Neuronal stem cell (in vitro differentiated cells): ENCODE results near the gene SLC35G3.
"Not testable (repeated sequence)": the region's sequence is repeated elsewhere in the genome, so short reads cannot be mapped to it uniquely, and the experiment has no call there.

Experiments used
- DNase-seq: peaks from one replicate; pipeline ENCODE4 v3.0.0-alpha.2; 2013; ENCODE audit warnings: low spot score
- H2AFZ ChIP-seq: one replicate; pipeline ENCODE4 v1.6.1; 2013; ENCODE audit warnings: mild to moderate bottlenecking, low read length, inconsistent platforms
- H2AK5ac ChIP-seq: 2 replicates; pipeline ENCODE4 v1.6.1; 2013; ENCODE audit warnings: low read depth, mild to moderate bottlenecking, inconsistent platforms, low read length, moderate library complexity, mixed read lengths
- H2BK120ac ChIP-seq: 2 replicates; pipeline ENCODE4 v1.6.1; 2013; ENCODE audit warnings: low read depth, mild to moderate bottlenecking, inconsistent platforms, low read length, moderate library complexity, mixed read lengths
- H2BK12ac ChIP-seq: one replicate; pipeline ENCODE4 v1.6.1; 2013; ENCODE audit warnings: low read length, inconsistent platforms
- H2BK15ac ChIP-seq: 2 replicates; pipeline ENCODE4 v1.6.1; 2013; ENCODE audit warnings: mild to moderate bottlenecking, low read length, inconsistent platforms, mixed read lengths
- H2BK5ac ChIP-seq: one replicate; pipeline ENCODE4 v1.6.1; 2013; ENCODE audit warnings: inconsistent platforms, mild to moderate bottlenecking, low read length, moderate library complexity
- H3K14ac ChIP-seq: one replicate; pipeline ENCODE4 v1.6.1; 2013; ENCODE audit warnings: low read length, inconsistent platforms
- H3K18ac ChIP-seq: 2 replicates; pipeline ENCODE4 v1.6.1; 2013; ENCODE audit warnings: low read length, inconsistent platforms
- H3K23ac ChIP-seq: 2 replicates; pipeline ENCODE4 v1.6.1; 2013; ENCODE audit warnings: low read depth, mild to moderate bottlenecking, mixed read lengths, low read length, inconsistent platforms; ENCODE audit not compliant: poor library complexity
- H3K27ac ChIP-seq: replicated peaks from 3 replicates; pipeline ENCODE4 v1.5.1; 2013; ENCODE audit warnings: low read length, inconsistent platforms
- H3K27me3 ChIP-seq, 3 experiments: 2 replicates each; pipeline ENCODE4 v1.6.1; 2013; ENCODE audit warnings: low read length in 3 of 3, mild to moderate bottlenecking in 2 of 3, inconsistent platforms in 1 of 3, low read depth in 1 of 3, mixed read lengths in 1 of 3, moderate library complexity in 1 of 3; ENCODE audit not compliant: control insufficient read depth in 3 of 3, insufficient read depth in 3 of 3
- H3K36me3 ChIP-seq, 2 donors: replicated peaks in 1 of 2; 2 replicates each; pipeline ENCODE4 v1.6.1; 2013; ENCODE audit warnings: low read length in 2 of 2; ENCODE audit not compliant: control insufficient read depth in 2 of 2, insufficient read depth in 2 of 2
- H3K4ac ChIP-seq: 2 replicates; pipeline ENCODE4 v1.6.1; 2013; ENCODE audit warnings: inconsistent platforms, mild to moderate bottlenecking, low read length, moderate library complexity
- H3K4me1 ChIP-seq, 2 donors: 1 replicate in 1 of 2; 2 replicates in 1 of 2; pipeline ENCODE4 v1.6.1; 2013; ENCODE audit warnings: low read length in 2 of 2, low read depth in 1 of 2; ENCODE audit not compliant: control insufficient read depth in 2 of 2, insufficient read depth in 1 of 2
- H3K4me2 ChIP-seq: one replicate; pipeline ENCODE4 v1.6.1; 2013; ENCODE audit warnings: mild to moderate bottlenecking, low read length, inconsistent platforms; ENCODE audit not compliant: insufficient read depth, poor library complexity, severe bottlenecking
- H3K4me3 ChIP-seq, 2 donors: 2 replicates each; pipeline ENCODE4 v1.5.1; 2013; ENCODE audit warnings: low read length in 2 of 2, mild to moderate bottlenecking in 2 of 2, inconsistent platforms in 1 of 2, moderate library complexity in 1 of 2
- H3K79me1 ChIP-seq: one replicate; pipeline ENCODE4 v1.6.1; 2013; ENCODE audit warnings: low read depth, mild to moderate bottlenecking, inconsistent platforms, low read length, moderate library complexity
- H3K9ac ChIP-seq: one replicate; pipeline ENCODE4 v1.6.1; 2013; ENCODE audit warnings: mild to moderate bottlenecking, low read depth, low read length, inconsistent platforms; ENCODE audit not compliant: poor library complexity
- H3K9me3 ChIP-seq, 2 donors: replicated peaks in 1 of 2; 2 replicates each; pipeline versions ENCODE3 to v1.6.1; 2013; ENCODE audit warnings: low read length in 2 of 2, mild to moderate bottlenecking in 2 of 2, inconsistent platforms in 1 of 2, low read depth in 1 of 2, mixed read lengths in 1 of 2, moderate library complexity in 1 of 2; ENCODE audit not compliant: control insufficient read depth in 2 of 2, insufficient read depth in 1 of 2
- H4K8ac ChIP-seq: one replicate; pipeline ENCODE4 v1.6.1; 2013; ENCODE audit warnings: low read depth, mild to moderate bottlenecking, inconsistent platforms, low read length, moderate library complexity
- H4K91ac ChIP-seq: one replicate; pipeline ENCODE4 v1.6.1; 2013; ENCODE audit warnings: low read length, low read depth, mild to moderate bottlenecking, inconsistent platforms; ENCODE audit not compliant: poor library complexity
- WGBS, 2 donors: extraction: QIAGEN DNeasy Blood & Tissue Kit; methylation state at CpG; one replicate each; pipeline ENCODE4 v1.1.7; 2013; ENCODE audit warnings: missing lambda C conversion rate in 2 of 2, mixed read lengths in 1 of 2; ENCODE audit not compliant: insufficient read length in 2 of 2, insufficient replicate concordance in 1 of 2; ENCODE audit errors: extremely low coverage in 2 of 2; 5-methylcytosine and 5-hydroxymethylcytosine counted together

Gene SLC35G3

DNA sequence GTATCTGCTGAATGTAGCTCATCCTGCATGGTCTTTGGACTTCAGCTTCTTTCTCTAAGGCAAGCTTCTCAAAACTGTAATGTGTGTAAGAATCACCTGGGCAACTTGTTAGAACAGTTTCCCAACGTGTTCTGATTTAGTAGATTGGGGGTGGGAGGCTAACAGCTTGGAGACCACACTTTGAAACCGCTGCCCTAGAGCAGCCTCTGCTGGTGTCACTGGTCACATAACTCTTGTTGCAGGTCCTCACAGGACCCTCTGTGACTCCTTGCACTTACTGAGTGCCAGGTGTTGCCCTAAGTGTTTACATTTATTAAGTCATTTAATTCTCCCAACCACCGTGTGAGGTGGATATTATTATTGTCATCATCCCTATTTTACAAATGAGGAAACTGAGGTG lies 9.9 kb downstream of the SLC35G3 start:
- Histone ChIP-seq H3K79me1 (no peaks in the 10 kb centered on the region), H3K23ac (no peak overlapping the region), H3K9ac (no peak overlapping the region), H3K18ac (no peak overlapping the region), H2BK12ac (no peak overlapping the region), H4K91ac (no peak overlapping the region), H3K27me3 (peaks cover 0 to 5% (median 0%) of the 10 kb centered on the region in 3 experiments), H2BK15ac (no peak overlapping the region), H3K4me1 (peaks cover 0 to 3% of the 10 kb centered on the region in 2 donors), H3K27ac (no peak overlapping the region), H3K9me3 (no peaks in the 10 kb centered on the region), H2BK120ac (no peak overlapping the region), H2BK5ac (no peak overlapping the region), H3K4me3 (no peak overlapping the region), H3K36me3 (no peaks in the 10 kb centered on the region), H4K8ac (no peak overlapping the region), H3K14ac (no peak overlapping the region), H2AFZ (no peak overlapping the region), H3K4ac (no peak overlapping the region), H2AK5ac (no peak overlapping the region), H3K4me2 (no peak overlapping the region)
- no CpG with 5 or more reads among the region's 3 CpGs for WGBS, 2 donors
- no peak for DNase-seq

DNA sequence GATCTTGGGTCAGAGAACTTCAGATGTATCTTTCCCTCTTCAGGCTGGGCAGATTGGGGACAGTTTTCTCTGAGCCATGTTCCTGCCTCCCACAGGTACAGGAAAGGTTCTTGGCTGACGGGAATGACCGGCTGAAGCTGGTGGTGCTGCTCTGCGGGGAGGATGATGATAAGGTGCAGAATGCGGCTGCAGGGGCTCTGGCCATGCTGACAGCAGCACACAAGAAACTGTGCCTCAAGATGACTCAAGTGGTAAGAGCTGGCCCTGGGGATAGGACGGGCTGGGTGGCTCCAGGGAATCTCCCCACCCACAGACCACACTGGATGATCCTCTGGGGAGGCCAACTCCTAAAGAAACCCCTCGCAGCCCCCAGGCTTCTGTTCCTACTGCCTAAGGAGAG lies 10.9 kb downstream of the SLC35G3 start:
- no peak overlapping the region for H2AK5ac ChIP-seq
- no peak overlapping the region for H3K4me3 ChIP-seq
- H3K4me1 ChIP-seq: peaks cover 0 to 3% of the 10 kb centered on the region in 2 donors
- no peak overlapping the region for H3K27ac ChIP-seq
- no peaks in the 10 kb centered on the region for H3K79me1 ChIP-seq
- no peak overlapping the region for H2BK12ac ChIP-seq
- H3K14ac ChIP-seq: no peak overlapping the region
- H3K4ac ChIP-seq: no peak overlapping the region
- no peak overlapping the region for H3K9ac ChIP-seq
- no peak overlapping the region for H4K91ac ChIP-seq
- H2AFZ ChIP-seq: no peak overlapping the region
- H2BK120ac ChIP-seq: no peak overlapping the region
- no peaks in the 10 kb centered on the region for H3K9me3 ChIP-seq
- H2BK15ac ChIP-seq: no peak overlapping the region
- no peak overlapping the region for H3K23ac ChIP-seq
- no peak overlapping the region for H2BK5ac ChIP-seq
- peaks cover 0 to 5% (median 0%) of the 10 kb centered on the region in 3 experiments for H3K27me3 ChIP-seq
- no peaks in the 10 kb centered on the region for H3K36me3 ChIP-seq
- no peak for DNase-seq
- WGBS, 2 donors: no CpG with 5 or more reads among the region's 6 CpGs
- no peak overlapping the region for H4K8ac ChIP-seq
- no peak overlapping the region for H3K4me2 ChIP-seq
- H3K18ac ChIP-seq: no peak overlapping the region

DNA sequence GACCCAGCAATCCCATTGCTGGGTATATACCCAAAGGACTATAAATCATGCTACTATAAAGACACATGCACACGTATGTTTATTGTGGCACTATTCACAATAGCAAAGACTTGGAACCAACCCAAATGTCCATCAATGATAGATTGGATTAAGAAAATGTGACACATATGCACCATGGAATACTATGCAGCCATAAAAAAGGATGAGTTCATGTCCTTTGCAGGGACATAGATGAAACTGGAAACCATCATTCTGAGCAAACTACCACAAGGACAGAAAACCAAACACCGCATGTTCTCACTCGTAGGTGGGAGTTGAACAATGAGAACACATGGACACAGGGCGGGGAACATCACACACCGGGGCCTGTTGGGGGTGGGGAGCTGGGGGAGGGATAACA lies 14.8 kb downstream of the SLC35G3 start:
- WGBS, 2 donors: no CpG with 5 or more reads among the region's 5 CpGs
- H2AFZ ChIP-seq, H3K4ac ChIP-seq: not testable (repeated sequence)

DNA sequence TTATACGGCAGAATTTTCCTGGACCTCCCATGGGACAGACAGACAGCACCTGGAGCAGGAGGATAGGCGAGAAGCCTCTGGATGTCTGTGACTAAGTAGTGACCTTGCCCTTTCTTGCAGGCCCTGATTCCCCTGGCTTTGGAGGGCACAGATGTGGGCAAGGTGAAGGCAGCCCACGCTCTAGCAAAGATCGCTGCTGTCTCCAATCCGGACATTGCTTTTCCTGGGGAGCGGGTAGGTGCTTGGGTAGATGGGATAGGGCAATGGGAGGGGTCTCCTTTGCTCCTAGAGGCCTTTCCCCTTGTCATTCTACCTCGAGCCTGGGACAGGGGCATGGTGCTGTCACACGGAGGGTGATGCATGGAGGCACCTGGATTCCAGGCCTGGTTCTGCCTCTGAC lies 17.3 kb downstream of the SLC35G3 start:
- Histone ChIP-seq H2BK5ac (no peak overlapping the region), H3K4ac (no peak overlapping the region), H3K79me1 (no peaks in the 10 kb centered on the region), H3K9ac (no peak overlapping the region), H2BK15ac (no peak overlapping the region), H4K8ac (no peak overlapping the region), H3K36me3 (no peaks in the 10 kb centered on the region), H3K27me3 (no peaks in the 10 kb centered on the region), H4K91ac (no peak overlapping the region), H3K4me2 (no peak overlapping the region), H3K4me3 (peak overlapping the region in 1 of 2 donors; percentile 1), H2AFZ (no peak overlapping the region), H3K9me3 (no peaks in the 10 kb centered on the region), H3K27ac (no peak overlapping the region), H2BK120ac (no peak overlapping the region), H2BK12ac (no peak overlapping the region), H3K23ac (no peak overlapping the region), H2AK5ac (no peak overlapping the region), H3K18ac (no peak overlapping the region), H3K14ac (no peak overlapping the region), H3K4me1 (no peaks in the 10 kb centered on the region)
- no peak for DNase-seq
- WGBS, 2 donors: no CpG with 5 or more reads among the region's 8 CpGs

More for the DNA sequence above, 14.8 kb downstream of the SLC35G3 start:
- H2BK12ac ChIP-seq, H3K14ac ChIP-seq, H2AK5ac ChIP-seq, H2BK5ac ChIP-seq, H3K23ac ChIP-seq, H3K36me3 ChIP-seq, H3K27ac ChIP-seq, H3K18ac ChIP-seq, H3K4me3 ChIP-seq, H2BK120ac ChIP-seq, H3K4me2 ChIP-seq, H4K8ac ChIP-seq, H3K79me1 ChIP-seq, H4K91ac ChIP-seq, H3K9ac ChIP-seq, H3K27me3 ChIP-seq, H2BK15ac ChIP-seq, H3K9me3 ChIP-seq, H3K4me1 ChIP-seq, DNase-seq: not testable (repeated sequence)
